ENCODE results near the gene SOS1.

- TF ChIP-seq, protein P1, sequence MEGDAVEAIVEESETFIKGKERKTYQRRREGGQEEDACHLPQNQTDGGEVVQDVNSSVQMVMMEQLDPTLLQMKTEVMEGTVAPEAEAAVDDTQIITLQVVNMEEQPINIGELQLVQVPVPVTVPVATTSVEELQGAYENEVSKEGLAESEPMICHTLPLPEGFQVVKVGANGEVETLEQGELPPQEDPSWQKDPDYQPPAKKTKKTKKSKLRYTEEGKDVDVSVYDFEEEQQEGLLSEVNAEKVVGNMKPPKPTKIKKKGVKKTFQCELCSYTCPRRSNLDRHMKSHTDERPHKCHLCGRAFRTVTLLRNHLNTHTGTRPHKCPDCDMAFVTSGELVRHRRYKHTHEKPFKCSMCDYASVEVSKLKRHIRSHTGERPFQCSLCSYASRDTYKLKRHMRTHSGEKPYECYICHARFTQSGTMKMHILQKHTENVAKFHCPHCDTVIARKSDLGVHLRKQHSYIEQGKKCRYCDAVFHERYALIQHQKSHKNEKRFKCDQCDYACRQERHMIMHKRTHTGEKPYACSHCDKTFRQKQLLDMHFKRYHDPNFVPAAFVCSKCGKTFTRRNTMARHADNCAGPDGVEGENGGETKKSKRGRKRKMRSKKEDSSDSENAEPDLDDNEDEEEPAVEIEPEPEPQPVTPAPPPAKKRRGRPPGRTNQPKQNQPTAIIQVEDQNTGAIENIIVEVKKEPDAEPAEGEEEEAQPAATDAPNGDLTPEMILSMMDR (conservative IDR thresholded peaks at IDR 0.05 in 1 of 2, IDR thresholded peaks at IDR 0.05 in 1 of 2; ENCODE audit: low read depth in 1 of 2, low read length in 2 of 2) = no peak
- TF ChIP-seq EZH2 (IDR thresholded peaks at IDR 0.05; ENCODE audit: low read length, missing control alignments) = no peak
Observed at GRCh38 chr2:39023649-39024048, 97.2 kb downstream of the SOS1 start.

All from fibroblast of lung (primary cell).